Measurements from ENCODE around the gene TCEAL4.

GRCh38 chrX:103539695-103540094 is 45.6 kb upstream of the TCEAL4 start:
- TF ChIP-seq TAF1 (IDR thresholded peaks at IDR 0.05; ENCODE audit: borderline replicate concordance, low read depth, low read length), result no peak
- TF ChIP-seq POLR2A (IDR thresholded peaks at IDR 0.05; ENCODE audit: low read depth, low read length), result no peak

Data from GM12892 (cell line).